Activated gamma-delta T cell (primary cell): ENCODE data around the gene ST6GALNAC2.
"Not testable (repeated sequence)": the region's sequence is repeated elsewhere in the genome, so short reads cannot be mapped to it uniquely, and the experiment has no call there.

Source experiments
- DNase-seq: peaks from one replicate; lab custom pipeline; 2025; lab: John Stamatoyannopoulos, UW

Gene ST6GALNAC2

DNA sequence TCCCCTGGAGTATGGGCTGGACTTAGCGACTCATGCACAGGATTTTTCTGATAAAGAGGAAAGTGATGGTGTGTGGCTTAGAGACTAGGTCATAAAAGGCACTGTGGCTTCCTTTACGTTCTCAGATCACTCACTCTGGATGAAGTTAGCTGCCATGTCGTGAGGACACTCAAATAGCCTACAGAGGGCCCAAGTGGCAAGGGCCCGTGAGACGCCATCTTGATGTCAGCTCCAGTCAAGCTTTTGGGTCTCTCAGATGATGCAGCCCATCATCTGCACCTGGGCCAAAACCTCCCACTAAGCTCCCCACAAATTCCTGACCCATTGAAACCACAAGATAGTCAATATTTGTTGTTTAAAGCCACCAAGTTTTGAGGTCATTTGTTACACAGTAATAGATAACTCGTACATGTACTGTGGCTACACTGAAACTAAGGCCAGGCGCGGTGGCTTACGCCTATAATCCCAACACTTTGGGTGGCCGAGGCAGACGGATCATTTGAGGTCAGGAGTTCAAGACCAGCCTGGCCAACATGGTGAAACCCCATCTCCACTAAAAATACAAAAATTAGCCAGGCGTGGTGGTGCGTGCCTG is 14.7 kb downstream of the ST6GALNAC2 start:
- DNase-seq, result no peak

DNA sequence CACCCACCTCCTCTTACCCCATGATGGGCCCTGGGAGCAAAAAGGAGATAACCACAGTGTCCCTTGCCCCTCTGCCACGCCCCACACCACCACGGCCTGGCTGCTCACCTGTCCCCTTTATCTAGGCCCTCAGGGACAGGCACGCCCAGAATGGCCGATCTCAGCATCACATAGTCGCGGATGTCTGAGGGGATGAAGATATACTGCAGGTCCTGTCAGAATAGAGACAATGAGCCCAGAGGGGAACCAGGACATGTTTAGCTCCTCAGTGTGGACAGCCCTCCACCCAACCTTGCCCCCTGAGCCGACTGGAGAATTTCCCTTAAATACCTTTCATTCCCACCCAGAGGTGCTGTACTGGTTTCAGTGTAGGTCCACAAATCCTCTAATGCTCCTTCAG is 15.2 kb downstream of the ST6GALNAC2 start:
- DNase-seq, result no peak

DNA sequence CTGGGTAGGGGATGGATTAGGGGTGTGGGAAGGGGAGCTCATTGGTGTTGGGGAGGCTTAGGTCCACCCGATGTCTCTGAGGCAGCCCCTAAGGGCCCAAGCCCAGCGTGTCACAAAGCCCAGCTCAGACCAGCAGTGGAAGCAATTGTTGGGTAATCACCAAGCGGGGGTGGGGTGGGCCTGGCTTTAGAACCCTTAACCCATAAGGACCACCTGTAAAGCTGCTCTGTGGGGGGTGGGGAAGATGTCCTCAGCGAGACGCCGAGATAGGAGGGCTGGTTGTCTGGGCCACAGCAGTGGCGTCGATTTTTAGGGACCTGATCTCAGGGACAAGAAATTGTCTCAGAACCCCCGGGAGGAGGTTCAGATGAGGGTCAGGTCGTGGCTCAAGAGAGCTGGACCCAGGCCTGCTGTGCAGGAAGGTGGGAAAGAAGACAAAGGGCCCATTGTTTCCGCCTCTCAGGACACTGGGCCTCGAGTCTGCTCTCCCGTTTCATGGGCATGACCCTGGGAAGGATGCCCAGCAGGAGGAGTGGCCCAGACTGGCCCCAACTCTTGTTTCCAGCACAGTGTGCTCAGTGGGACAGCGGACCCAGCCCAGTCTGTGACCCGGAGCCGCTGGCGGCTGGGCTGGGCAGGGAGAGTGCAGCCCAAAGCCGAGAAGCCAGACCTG is 15.9 kb downstream of the ST6GALNAC2 start:
- DNase-seq, result no peak

DNA sequence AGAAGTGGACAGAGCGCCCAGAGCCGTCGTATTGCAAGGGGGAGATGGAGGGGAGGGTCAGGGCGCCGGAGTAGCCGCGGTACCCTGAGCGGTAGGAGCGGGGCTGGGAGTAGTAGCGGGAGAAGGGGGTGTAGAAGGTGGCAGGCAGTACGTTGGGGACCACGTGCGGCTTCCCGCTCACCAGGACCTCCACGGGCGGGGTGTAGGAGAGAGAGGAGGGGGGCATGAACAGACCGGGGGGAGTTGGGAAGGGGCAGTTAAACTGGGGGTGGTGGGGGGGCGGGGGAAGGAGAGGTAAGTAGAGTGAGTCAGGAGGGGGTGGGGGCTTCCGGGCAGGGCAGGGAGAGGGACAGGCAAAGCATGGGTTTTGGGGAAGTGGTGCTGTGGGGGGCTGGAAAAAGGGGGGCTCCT is 16.8 kb downstream of the ST6GALNAC2 start:
- DNase-seq, result no peak

DNA sequence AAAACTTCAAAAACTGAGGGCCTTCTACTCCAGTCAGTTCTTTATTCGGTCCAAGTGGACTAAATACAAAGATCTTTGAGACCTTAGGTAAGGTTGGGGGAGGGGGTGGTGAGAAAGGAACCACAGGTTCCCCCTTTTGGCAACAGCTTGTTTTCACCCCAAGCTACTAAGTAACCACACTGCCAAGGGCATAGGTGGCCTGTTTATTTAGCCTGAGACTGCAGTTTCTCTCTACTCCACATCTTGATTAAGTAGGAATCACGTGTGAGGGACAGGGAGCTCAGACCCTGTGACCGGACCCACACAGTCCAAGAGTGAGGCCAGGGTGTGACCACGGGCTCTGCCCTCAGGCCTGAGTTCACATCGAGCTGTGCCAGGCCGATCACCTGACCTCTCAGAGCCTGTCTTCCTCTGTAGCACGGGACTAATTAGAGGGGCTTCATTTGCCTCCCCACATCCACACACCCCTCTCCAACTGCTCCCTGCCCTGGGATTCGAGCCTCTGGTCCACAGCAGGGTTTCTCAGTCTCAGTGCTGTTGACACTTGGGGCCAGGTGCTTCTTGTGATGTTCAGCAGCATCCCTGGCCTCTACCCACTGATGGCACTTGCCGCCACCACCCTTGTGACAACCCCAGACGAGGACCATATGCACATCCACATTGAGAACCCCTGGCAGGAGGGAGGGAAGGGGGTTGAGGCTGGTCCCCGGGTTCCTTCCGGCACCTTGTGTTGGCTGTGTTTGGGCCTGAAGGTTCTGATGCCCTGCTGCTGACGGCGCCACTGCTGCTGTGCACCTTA is 17.8 kb downstream of the ST6GALNAC2 start:
- no peak for DNase-seq

DNA sequence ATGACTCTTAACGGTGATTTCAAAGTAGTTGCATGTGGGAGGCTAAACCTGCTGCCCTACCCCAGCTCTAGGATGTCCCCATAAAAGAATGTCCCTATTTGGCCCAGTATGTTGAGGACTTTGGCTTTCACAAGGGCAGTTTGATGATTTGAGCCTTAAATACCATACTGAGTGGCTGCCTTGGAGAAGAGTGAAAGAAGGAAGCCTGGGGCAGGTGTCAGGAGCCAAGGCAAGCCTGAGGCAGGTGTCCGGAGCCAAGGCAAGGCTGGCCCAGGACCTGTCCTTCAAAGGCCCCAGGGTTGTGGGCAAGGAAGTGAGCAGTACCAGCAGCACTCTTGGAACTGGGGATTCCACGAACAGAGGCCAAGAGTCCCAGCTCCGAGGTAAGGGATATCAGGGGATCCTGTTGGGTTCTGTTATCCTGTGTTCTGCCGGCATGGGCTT is 18.6 kb downstream of the ST6GALNAC2 start:
- no peak for DNase-seq

DNA sequence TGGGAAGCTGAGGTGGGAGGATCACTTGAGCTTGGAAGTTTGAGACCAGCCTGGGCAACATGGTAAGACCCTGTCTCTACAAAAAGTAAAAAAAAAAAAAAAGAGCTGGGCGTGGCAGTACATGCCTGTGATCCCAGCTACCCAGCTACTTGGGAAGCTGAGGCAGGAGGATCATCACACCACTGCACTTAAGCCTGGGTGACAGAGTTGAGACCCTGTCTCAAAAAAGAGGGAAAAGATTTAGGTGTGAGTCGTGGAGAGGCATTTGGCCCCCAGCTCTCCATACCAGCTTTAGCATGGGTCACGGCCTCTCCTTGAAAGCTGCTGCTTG is 19.1 kb downstream of the ST6GALNAC2 start:
- DNase-seq, result no peak

DNA sequence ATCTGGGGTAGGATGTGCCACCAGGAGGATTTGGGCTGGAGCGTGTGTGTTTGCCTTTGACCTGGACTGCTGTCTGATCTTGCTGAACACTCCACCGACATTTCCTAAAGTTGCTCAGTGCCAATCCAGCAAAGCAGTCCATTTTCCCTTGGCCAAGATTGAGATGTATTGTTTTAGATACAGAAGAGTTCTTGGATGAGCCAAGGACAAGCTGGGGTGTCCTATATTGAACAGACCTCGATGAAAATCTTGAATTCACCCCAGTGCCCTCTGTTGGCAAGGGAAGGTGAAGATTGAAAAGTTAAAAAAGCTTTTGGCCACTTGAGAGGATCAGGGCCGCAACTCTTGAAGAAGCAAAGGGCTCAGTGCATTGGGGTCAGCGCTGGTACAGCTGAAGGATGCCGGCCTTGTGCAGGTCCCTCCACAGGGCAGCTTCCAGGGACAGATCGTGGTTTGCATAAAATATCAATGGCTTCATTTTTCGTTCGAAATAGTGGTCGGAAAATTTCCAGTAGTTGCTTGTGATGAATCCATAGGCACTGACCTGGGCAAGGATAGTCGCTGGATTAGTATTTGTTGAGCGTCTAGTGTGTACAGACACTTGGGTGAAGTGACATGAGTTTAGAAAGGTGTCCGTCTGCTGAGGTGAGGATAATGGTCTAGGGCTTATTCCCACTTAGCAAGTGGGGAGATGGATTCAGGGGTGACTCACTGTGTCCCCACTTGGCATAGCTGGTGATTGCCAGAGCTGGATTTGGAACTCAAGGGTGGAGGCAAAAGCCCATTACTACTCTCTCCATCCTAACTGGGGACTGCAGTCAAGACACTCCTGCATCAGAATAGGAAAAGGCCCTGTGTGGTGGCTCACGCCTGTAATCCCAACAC is 19.7 kb downstream of the ST6GALNAC2 start:
- DNase-seq, result no peak

DNA sequence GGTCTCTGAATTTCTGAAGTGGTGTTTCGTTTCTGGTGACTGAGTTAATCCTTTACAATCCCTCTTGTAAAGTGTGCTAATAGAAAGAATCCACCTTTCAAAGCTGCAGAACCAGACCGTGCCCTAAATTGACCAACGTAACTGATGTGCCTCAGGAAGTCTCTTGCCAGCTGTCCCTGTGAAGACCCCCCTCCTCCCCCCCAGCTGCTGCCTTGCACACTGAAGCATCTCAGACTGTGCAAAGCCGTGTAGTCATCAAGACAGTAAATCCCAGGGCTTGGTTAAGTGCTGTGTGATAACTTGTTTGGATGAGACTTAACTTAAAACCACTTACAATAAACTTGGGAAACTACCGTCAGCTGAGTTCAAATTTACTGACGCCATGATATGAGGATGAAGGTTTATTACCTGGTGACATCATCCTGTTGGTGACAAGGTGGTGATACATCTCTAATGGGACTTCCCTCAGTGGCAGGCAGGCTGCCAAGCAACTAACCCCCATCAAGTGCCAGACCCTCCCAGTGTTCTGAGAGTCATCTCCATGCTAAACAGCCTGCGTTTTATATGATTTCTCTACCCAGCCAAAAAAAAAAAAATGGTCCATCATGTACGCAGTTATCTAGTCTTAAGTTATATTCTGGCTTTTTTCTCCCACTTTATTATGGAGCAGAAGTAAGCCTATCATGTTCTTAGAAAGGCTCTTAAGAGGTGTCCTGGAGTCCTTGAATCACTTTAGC is 20.5 kb downstream of the ST6GALNAC2 start:
- DNase-seq, result not testable (repeated sequence)

DNA sequence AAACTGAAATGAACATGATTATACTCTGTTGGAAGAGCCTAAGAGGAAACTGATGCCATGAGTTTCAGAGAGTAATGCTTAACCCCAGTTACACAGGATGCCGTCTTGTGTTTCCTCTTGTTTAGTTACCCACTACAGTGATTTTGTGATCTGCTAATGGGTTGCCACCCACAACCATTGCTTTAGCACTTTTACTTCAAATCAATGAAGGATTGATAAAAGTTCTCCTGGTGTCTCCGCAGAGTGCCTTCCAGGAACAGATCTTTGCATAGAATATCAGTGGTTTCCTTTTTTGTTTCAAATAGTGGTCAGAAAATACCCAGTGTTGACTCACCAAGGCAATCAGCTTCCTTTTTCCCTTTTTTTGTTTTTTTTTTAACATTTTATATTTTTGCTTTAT is 22.3 kb downstream of the ST6GALNAC2 start:
- not testable (repeated sequence) for DNase-seq

DNA sequence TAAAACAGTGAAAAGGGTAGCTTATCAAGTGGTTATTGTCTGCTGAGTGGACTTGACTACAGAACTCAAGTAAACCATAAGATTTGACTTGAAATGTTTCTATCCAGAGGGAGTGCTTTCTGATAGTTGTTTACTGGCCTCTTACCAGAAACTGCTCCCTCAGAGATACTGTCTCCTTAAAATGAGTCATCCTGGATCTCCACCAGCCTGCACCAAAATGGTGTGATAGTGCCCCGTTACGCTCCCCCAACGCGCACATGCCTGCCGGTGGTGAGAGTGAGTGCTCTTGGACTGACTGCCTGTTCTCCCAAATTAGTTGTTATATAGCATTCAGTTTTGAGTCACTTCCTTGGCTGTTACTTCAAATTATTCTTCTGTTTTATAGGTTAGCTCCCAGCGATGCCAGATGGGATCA is 22.9 kb downstream of the ST6GALNAC2 start:
- no peak for DNase-seq

DNA sequence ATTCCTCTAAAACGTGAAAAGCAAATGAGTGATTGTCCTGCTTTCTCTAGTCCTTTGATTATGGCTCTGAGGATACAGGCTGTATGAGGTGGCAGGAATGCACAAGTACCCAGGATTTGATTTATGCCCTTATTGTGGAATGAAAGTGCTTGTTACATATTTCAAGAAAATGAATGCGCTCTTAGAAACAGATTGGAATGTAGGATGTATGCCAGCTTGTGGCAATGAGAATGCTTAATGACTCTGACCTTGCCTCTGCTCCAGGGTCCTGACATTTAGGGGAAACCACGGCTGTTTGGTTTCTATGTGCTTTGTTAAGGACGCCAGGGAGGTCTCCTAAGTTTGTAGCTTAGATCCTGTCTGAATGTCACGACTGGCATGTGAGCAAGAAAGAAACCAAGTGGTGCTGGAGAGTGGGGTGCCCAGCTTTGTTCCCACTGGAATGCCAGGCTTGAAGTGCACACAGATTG is 23.8 kb downstream of the ST6GALNAC2 start:
- no peak for DNase-seq

DNA sequence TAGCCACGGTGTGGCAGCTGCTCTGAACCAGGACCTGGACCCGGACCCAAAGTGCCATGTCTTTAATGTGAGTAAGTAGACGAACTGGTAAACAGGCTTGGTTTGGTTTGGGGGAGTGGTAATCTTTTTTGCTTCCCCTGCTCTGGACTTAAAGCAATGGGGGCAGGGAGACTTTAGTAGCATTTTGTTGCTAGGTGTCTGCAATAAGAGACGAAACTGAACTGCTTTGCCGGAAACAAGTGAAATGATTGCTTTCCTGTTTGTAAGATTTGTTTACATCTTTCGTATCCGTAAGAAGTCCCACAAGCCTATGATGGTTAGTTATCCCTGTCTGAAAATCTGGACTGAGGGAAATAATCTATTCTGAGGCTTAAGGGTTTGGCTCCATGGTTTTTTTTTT is 24.3 kb downstream of the ST6GALNAC2 start:
- no peak for DNase-seq

DNA sequence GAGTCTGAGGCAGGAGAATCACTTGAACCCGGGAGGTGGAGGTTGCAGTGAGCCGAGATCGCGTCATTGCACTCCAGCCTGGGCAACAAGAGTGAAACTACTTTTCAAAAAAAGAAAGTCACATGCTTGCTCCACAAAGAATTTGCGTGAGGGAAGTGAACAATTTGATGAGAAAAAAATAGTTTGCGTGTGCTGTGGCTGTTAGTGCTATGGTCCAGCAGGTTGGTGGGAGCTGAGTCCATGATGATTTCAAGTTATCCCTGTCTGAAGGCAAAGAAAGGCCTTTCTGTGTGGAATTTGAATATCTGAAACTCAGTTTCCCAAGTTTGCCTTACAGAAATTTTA is 24.8 kb downstream of the ST6GALNAC2 start:
- no peak for DNase-seq

DNA sequence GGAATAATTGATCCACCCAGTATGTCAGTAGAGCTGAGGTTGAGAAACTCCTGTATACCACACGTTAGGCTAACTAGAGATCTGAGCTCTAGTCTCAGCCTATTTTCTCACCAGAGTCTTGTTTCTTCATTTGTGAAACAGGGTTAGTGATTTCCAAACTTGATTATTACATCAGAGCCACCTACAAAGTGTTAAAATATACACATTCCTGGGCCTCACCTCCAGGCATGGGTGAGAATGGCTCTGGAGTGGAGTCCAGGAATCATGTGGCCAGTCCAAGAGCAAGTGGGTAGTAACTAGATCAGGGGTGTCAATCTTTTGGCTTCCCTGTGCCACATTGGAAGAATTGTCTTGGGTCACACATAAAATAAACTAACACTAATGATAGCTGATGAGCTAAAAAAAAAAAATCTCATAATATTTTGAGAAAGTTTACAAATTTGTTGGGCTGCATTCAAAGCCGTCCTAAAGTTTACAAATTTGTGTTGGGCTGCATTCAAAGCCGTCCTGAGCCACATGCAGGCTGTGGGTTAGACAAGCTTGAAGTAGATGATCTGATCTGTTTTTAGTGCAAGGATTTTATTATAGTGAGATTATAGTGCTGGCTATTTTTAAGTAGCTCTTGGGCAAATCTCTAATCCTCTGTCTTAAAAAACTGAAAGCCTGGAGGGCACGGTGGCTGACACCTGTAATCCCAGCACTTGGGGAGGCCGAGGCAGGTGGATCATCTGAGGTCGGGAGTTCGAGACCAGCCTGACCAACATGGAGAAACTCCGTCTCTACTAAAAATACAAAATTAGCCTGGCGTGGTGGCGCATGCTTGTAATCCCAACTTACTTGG is 25.4 kb downstream of the ST6GALNAC2 start:
- DNase-seq, result no peak

DNA sequence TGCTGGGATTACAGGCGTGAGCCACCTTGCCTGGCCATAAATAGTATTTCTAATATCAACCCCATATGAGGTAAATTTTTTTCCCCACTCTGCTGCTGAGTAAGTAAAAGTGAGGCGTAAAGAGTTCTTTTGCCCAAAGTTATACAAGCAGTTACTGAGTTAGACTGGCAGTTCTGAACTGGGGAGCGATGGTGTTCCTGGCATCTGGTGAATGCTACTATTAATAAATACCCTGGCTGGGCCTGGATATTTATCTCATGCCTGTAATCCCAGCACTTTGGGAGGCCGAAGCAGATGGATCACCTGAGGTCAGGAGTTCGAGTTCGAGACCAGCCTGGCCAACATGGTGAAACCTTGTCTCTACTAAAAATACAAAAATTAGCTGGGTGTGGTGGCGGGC is 26.2 kb downstream of the ST6GALNAC2 start:
- not testable (repeated sequence) for DNase-seq

DNA sequence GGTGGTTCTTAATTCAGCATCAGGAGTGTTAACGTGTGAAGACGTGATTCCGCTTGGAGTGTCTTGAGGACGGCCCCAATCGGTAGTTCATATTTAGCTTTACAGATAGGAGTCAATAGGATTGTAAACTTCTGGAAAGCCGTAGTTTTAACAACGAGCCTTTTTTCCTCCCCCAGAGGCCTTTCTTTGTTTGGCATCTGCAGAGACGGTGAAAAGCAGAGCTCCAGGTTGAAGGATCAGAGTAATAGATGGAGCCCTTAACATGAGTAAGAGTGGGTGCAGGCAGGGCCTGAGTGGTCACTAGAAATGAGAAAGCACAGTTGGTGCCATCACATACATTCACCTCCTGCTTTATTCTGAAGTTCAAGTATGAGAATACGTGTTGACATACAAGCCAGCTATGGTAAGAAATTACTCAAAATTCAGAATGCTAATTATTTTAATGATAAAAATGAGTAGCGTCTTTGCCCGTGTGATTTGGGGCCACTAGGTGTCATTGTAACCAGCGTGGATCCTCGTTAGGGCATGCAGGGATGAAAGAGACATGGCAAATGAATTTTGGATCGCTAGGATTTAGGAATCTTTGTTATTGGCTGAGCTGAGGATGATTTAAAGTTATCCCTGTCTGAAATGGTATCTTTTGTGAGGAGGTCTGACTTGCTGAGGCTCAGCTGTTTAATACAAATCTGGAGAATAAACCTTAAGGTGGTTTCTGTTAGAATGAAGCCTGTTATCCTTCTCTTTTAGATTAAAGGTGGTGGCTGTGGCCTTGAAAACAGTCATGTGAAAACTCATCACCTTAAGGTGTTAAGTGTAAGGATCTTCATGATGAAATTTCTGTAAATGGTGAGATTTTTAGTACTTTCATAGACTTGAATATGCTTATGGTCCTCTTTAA is 27.2 kb downstream of the ST6GALNAC2 start:
- no peak for DNase-seq

DNA sequence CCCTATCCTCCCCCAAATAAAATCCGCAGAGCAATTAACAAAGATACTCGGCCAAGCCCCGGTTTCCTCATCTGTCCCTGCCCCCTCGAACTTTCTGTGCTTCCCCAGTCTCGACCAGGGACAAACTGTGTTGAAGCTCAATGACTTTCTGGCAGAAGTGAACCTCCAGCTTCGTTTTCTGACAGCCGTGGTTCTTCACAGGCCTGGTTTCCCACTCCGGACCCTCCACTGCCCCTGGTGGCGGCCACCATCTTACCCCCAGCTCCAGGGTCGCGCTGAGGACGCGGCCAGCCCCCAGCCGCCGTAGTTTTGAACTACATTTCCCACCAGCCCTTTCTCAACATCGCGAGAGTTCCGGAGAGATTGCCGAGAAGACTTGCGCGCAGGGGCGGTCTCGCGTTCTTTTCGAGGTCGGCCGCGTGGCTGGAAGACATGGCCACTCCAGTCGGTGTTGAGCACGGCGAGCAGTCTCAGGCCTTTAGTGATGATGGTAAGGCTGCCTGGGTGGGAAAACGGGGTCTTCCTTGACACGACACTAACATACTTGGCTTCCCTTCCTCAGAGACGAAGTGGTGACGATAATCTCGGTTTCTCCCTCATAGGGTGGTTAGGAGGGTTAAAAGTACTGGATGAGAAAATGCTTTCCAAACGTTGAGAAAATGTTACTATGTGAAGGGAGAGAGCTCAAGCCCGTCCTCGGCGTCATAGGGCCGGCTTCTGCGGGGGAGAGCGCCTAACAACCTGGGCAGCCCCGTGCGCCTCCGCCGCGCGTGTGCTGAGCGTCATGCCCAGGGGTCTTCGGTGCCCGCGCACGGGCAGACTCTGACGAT is 28.1 kb downstream of the ST6GALNAC2 start:
- peak; percentile 70 for DNase-seq
